ENCODE measurements around the gene PPFIBP2. TPM values are rescaled to one million over a fixed set of nuclear protein-coding genes. Genes with fewer than 3 reads are reported as not detected.

PPFIBP2 gene
- total and polyA plus RNA-seq, 4 donors, result 7.7 to 51.3 (median 18.6) TPM

DNA sequence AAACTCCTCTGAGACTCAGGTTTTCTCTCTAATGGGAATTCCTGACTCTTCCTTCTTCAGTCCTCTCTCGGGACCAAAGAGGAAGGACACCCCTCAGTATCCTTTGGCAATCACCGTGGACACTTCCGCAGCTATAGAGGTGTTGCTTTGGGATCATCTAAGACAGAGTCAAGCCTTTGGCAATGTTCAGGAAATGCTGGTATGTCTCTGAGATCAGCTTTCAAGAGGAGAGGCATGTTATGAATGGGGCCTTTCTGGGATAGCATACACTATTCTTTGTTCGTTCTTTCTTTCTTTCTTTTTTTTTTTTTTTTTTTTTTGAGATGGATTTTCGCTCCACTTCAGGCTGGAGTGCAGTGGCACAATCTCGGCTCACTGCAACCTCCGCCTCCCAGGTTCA, 42.7 kb upstream of the PPFIBP2 start:
- H3K4me3 ChIP-seq, result no peak overlapping the region
- no peaks in the 10 kb centered on the region for H3K36me3 ChIP-seq (ENCODE audit: control insufficient read depth in 4 of 4, insufficient read depth in 4 of 4, low read length in 4 of 4)
- no peak overlapping the region for H3K9ac ChIP-seq (ENCODE audit: insufficient read depth in 1 of 2, low read length in 2 of 2)
- ATAC-seq (ENCODE audit: insufficient read depth, low FRiP score) (no peak), DNase-seq (no peak)
- TF ChIP-seq, protein P1, sequence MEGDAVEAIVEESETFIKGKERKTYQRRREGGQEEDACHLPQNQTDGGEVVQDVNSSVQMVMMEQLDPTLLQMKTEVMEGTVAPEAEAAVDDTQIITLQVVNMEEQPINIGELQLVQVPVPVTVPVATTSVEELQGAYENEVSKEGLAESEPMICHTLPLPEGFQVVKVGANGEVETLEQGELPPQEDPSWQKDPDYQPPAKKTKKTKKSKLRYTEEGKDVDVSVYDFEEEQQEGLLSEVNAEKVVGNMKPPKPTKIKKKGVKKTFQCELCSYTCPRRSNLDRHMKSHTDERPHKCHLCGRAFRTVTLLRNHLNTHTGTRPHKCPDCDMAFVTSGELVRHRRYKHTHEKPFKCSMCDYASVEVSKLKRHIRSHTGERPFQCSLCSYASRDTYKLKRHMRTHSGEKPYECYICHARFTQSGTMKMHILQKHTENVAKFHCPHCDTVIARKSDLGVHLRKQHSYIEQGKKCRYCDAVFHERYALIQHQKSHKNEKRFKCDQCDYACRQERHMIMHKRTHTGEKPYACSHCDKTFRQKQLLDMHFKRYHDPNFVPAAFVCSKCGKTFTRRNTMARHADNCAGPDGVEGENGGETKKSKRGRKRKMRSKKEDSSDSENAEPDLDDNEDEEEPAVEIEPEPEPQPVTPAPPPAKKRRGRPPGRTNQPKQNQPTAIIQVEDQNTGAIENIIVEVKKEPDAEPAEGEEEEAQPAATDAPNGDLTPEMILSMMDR (IDR thresholded peaks at IDR 0.05; ENCODE audit: control extremely low read depth, extremely low read depth), result no peak
- no peaks in the 10 kb centered on the region for H3K4me1 ChIP-seq (ENCODE audit: control insufficient read depth in 5 of 5, insufficient read depth in 5 of 5, low read length in 5 of 5)
- H3K27ac ChIP-seq (ENCODE audit: low read depth in 1 of 2, low read length in 1 of 2), result no peak overlapping the region
- H3K27me3 ChIP-seq (ENCODE audit: control insufficient read depth in 3 of 3, insufficient read depth in 3 of 3, low read length in 2 of 3), result peaks cover 0 to 35% (median 0%) of the 10 kb centered on the region in 3 donors
- WGBS, 2 donors, result 88 to 93% methylated on average over 7 of the region's 7 CpGs
- peaks cover 0 to 5% (median 0%) of the 10 kb centered on the region in 4 donors for H3K9me3 ChIP-seq (ENCODE audit: control insufficient read depth in 4 of 4, insufficient read depth in 3 of 4, low read length in 3 of 4)

DNA sequence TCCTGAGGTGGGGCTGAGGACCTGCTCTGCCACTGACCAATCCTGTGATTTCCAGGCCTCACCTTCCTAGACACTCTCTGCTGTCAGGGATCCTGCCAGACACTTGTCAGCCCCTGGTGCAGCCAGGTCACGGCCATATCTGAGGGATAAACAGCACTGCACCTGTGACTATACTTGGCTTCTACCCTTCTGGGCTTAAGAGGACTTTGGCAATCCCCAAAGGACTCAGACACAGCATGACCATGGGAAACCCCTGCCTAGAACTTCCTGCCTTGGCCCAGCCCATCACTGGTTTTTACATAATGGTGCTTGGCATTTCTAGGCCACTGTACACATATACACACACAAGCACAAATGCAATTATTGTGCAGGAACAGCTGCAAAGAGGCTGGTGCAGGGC, 40.1 kb upstream of the PPFIBP2 start:
- ATAC-seq (ENCODE audit: insufficient read depth, low FRiP score) (no peak), DNase-seq (no peak)
- H3K27me3 ChIP-seq (ENCODE audit: control insufficient read depth in 3 of 3, insufficient read depth in 3 of 3, low read length in 2 of 3), result peaks cover 0 to 33% (median 0%) of the 10 kb centered on the region in 3 donors
- no peak overlapping the region for H3K9ac ChIP-seq (ENCODE audit: insufficient read depth in 1 of 2, low read length in 2 of 2)
- H3K27ac ChIP-seq (ENCODE audit: low read depth in 1 of 2, low read length in 1 of 2), result no peak overlapping the region
- no peaks in the 10 kb centered on the region for H3K36me3 ChIP-seq (ENCODE audit: control insufficient read depth in 4 of 4, insufficient read depth in 4 of 4, low read length in 4 of 4)
- 56 to 83% methylated on average over 1 of the region's 1 CpG for WGBS, 2 donors
- H3K9me3 ChIP-seq (ENCODE audit: control insufficient read depth in 4 of 4, insufficient read depth in 3 of 4, low read length in 3 of 4), result peaks cover 0 to 4% (median 0%) of the 10 kb centered on the region in 4 donors
- H3K4me1 ChIP-seq (ENCODE audit: control insufficient read depth in 5 of 5, insufficient read depth in 5 of 5, low read length in 5 of 5), result no peaks in the 10 kb centered on the region
- no peak overlapping the region for H3K4me3 ChIP-seq
- TF ChIP-seq, protein P1 (IDR thresholded peaks at IDR 0.05; ENCODE audit: control extremely low read depth, extremely low read depth), result no peak

DNA sequence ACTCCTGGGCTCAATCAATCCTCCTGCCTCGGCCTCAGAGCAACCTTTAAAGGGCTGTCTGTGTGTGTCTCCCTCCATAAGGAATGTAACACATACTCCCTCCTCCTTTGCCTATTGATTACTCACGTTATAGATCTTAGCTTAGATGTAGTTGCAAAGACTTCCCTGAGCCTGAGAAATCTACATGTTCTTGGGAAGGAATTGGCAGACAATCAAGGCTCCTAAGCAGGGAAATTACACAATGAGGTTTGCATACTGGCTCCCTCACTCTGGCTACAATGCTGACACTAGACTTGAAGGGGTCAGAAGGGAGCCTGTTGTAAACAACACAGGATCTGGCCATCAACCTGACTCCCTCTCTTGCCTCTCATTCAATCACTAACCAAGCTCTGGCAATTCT, 33.7 kb upstream of the PPFIBP2 start:
- Histone ChIP-seq H3K27me3 (ENCODE audit: control insufficient read depth in 3 of 3, insufficient read depth in 3 of 3, low read length in 2 of 3) (peaks cover 0 to 21% (median 0%) of the 10 kb centered on the region in 3 donors), H3K9me3 (ENCODE audit: control insufficient read depth in 4 of 4, insufficient read depth in 3 of 4, low read length in 3 of 4) (peaks cover 0 to 1% (median 0%) of the 10 kb centered on the region in 4 donors), H3K36me3 (ENCODE audit: control insufficient read depth in 4 of 4, insufficient read depth in 4 of 4, low read length in 4 of 4) (no peaks in the 10 kb centered on the region), H3K4me3 (no peak overlapping the region), H3K9ac (ENCODE audit: insufficient read depth in 1 of 2, low read length in 2 of 2) (no peak overlapping the region), H3K4me1 (ENCODE audit: control insufficient read depth in 5 of 5, insufficient read depth in 5 of 5, low read length in 5 of 5) (peaks cover 0 to 11% (median 0%) of the 10 kb centered on the region in 5 donors), H3K27ac (ENCODE audit: low read depth in 1 of 2, low read length in 1 of 2) (no peak overlapping the region)
- DNase-seq (peak in 2 of 3 donors; percentile 29 to 76), ATAC-seq (ENCODE audit: insufficient read depth, low FRiP score) (no peak)
- 51 to 54% methylated on average over 2 of the region's 2 CpGs for WGBS, 2 donors
- TF ChIP-seq, protein P1 (IDR thresholded peaks at IDR 0.05; ENCODE audit: control extremely low read depth, extremely low read depth), result no peak

DNA sequence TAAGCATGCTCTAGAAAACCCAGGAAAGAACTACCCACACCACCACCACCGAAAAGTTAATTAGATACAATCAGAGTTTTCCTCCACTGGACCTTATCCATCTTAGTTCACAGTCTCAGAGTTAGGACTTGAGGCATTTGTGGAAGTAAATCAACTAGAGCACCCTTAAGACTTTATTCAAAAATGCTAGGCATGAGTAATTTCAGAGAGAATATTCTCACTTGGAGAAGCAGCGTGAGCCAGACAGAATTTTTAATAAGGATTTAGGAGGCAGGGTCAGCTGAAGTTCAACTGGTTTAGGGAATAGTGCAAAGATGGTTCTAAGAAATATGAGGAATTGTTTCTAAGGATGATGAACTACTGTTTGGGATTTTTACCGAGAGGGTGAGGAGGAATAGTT, 29.7 kb upstream of the PPFIBP2 start:
- Histone ChIP-seq H3K36me3 (ENCODE audit: control insufficient read depth in 4 of 4, insufficient read depth in 4 of 4, low read length in 4 of 4) (peaks cover 0 to 10% (median under 1%) of the 10 kb centered on the region in 4 donors), H3K9ac (ENCODE audit: insufficient read depth in 1 of 2, low read length in 2 of 2) (no peak overlapping the region), H3K27ac (ENCODE audit: low read depth in 1 of 2, low read length in 1 of 2) (no peak overlapping the region), H3K4me3 (no peak overlapping the region), H3K27me3 (ENCODE audit: control insufficient read depth in 3 of 3, insufficient read depth in 3 of 3, low read length in 2 of 3) (peaks cover 0 to 7% (median 0%) of the 10 kb centered on the region in 3 donors), H3K9me3 (ENCODE audit: control insufficient read depth in 4 of 4, insufficient read depth in 3 of 4, low read length in 3 of 4) (peaks cover 0 to 1% (median 0%) of the 10 kb centered on the region in 4 donors), H3K4me1 (ENCODE audit: control insufficient read depth in 5 of 5, insufficient read depth in 5 of 5, low read length in 5 of 5) (peaks cover 0 to 25% (median 4%) of the 10 kb centered on the region in 5 donors)
- no peak for DNase-seq
- TF ChIP-seq, protein P1 (IDR thresholded peaks at IDR 0.05; ENCODE audit: control extremely low read depth, extremely low read depth), result no peak
- 78 to 85% methylated on average over 3 of the region's 3 CpGs for WGBS, 2 donors
- no peak for ATAC-seq (ENCODE audit: insufficient read depth, low FRiP score)

Data from lung (tissue), 12 donors.